Sigmoid colon (tissue), 7 donors: ENCODE data around the gene PIP4K2A. TPM values are rescaled to one million over a fixed set of nuclear protein-coding genes. Genes with fewer than 3 reads are reported as not detected.

ENCODE experiments used
- DNase-seq: peaks from one replicate; pipeline ENCODE4 v3.0.0-alpha.2; 2019
- H3K27ac ChIP-seq, 4 donors: fragments of 200-600 bp; sonication (generic); one replicate each; pipeline ENCODE4 v1.5.1; 2016 to 2019; ENCODE audit warnings: mild to moderate bottlenecking in 1 of 4
- H3K27me3 ChIP-seq, 3 donors: fragments of 200-600 bp; sonication (generic); one replicate each; pipeline ENCODE4 v1.5.1; 2019; ENCODE audit warnings: mild to moderate bottlenecking in 1 of 3
- H3K36me3 ChIP-seq, 4 donors: fragments of 200-600 bp; sonication (generic); one replicate each; pipeline ENCODE4 v1.5.1; 2016 to 2019
- H3K4me1 ChIP-seq, 4 donors: fragments of 200-600 bp; sonication (generic); one replicate each; pipeline ENCODE4 v1.5.1; 2017 to 2019
- H3K4me3 ChIP-seq, 4 donors: fragments of 200-600 bp; sonication (generic); one replicate each; pipeline ENCODE4 v1.5.1; 2017 to 2019; ENCODE audit warnings: mild to moderate bottlenecking in 2 of 4, moderate library complexity in 1 of 4
- H3K9me3 ChIP-seq, 4 donors: fragments of 200-600 bp in 3 of 4; sonication (generic) in 3 of 4; one replicate each; pipeline versions ENCODE4 v1.5.1 to v1.6.1; 2013 to 2019
- CTCF ChIP-seq, 4 experiments: fragments of 450-650 bp in 3 of 4; fragments of 200-600 bp in 1 of 4; IDR thresholded peaks; one replicate each; pipeline ENCODE4 v1.5.1; 2016 to 2019; ENCODE audit warnings: antibody characterized with exemption in 4 of 4, mild to moderate bottlenecking in 3 of 4, moderate library complexity in 2 of 4
- EP300 ChIP-seq, 4 donors: sonication (generic); formaldehyde crosslinking; IDR thresholded peaks; one replicate each; pipeline ENCODE4 v1.6.1; 2017; ENCODE audit warnings: antibody characterized with exemption in 4 of 4
- POLR2A ChIP-seq, 2 donors: fragments of 450-650 bp; IDR thresholded peaks; one replicate each; pipeline ENCODE4 v1.6.1; 2016; ENCODE audit warnings: antibody characterized with exemption in 2 of 2, mild to moderate bottlenecking in 2 of 2, moderate library complexity in 2 of 2
- POLR2AphosphoS5 ChIP-seq, 4 donors: sonication (generic); formaldehyde crosslinking; IDR thresholded peaks; one replicate each; pipeline ENCODE4 v1.6.1; 2017; ENCODE audit warnings: antibody characterized with exemption in 4 of 4
- WGBS, 2 donors: extraction: QIAGEN DNeasy Blood & Tissue Kit; methylation state at CpG; one replicate each; pipeline ENCODE4 v1.1.7; 2013; 5-methylcytosine and 5-hydroxymethylcytosine counted together
- intact Hi-C: fragments of 100-400 bp; cut with DNase I; formaldehyde crosslinking; loops from one replicate; pipeline ENCODE4 v1.15.1; 2023
- polyA plus RNA-seq, 3 donors: library from polyadenylated mRNA; stranded (reverse); fragments of 200-250 nt; gene quantifications; one replicate each; pipeline ENCODE4 v1.2.3, GENCODE V29; 2013
- total RNA-seq, 4 donors: library from RNA; depleted of rRNA; stranded (reverse); fragments of >200 nt; gene quantifications; one replicate each; pipeline ENCODE4 v1.1.0, GENCODE V29; 2016
- donor health status: healthy with polysubstance abuse.
- donor health status: Bipolar disorder and iron deficiency.
- donor health status: healthy.

PIP4K2A gene
- total and polyA plus RNA-seq, 7 donors: 7.2 to 23.2 (median 17.8) TPM

GRCh38 chr10:22641743-22642142, 72.6 kb downstream of the PIP4K2A start:
- DNase-seq: no peak
- Histone ChIP-seq H3K4me3 (no peak overlapping the region), H3K27ac (no peak overlapping the region), H3K36me3 (no peaks in the 10 kb centered on the region), H3K9me3 (no peaks in the 10 kb centered on the region), H3K4me1 (no peaks in the 10 kb centered on the region), H3K27me3 (no peaks in the 10 kb centered on the region)
- intact Hi-C loops: no loop called here
- 81 to 92% methylated on average over 5 of the region's 5 CpGs for WGBS, 2 donors
- TF ChIP-seq CTCF (IDR thresholded peaks at IDR 0.05): no peak
- TF ChIP-seq EP300 (IDR thresholded peaks at IDR 0.05): no peak
- no peak for TF ChIP-seq POLR2AphosphoS5 (IDR thresholded peaks at IDR 0.05)
- TF ChIP-seq POLR2A (IDR thresholded peaks at IDR 0.05): no peak

- Histone ChIP-seq H3K27ac (no peak overlapping the region), H3K9me3 (no peaks in the 10 kb centered on the region), H3K36me3 (no peaks in the 10 kb centered on the region), H3K27me3 (no peaks in the 10 kb centered on the region), H3K4me3 (no peak overlapping the region), H3K4me1 (no peaks in the 10 kb centered on the region)
- intact Hi-C loops: no loop called here
- TF ChIP-seq EP300 (IDR thresholded peaks at IDR 0.05) (no peak), POLR2AphosphoS5 (IDR thresholded peaks at IDR 0.05) (no peak), POLR2A (IDR thresholded peaks at IDR 0.05) (no peak), CTCF (IDR thresholded peaks at IDR 0.05) (no peak)
- DNase-seq: no peak
- 90 to 91% methylated on average over 6 of the region's 6 CpGs for WGBS, 2 donors
These were observed 74.0 kb downstream of the PIP4K2A start for GRCh38 chr10:22640359-22640758.

- intact Hi-C loops: no loop called here
- no peak for DNase-seq
- TF ChIP-seq POLR2A (IDR thresholded peaks at IDR 0.05): no peak
- no peak for TF ChIP-seq POLR2AphosphoS5 (IDR thresholded peaks at IDR 0.05)
- no peak for TF ChIP-seq EP300 (IDR thresholded peaks at IDR 0.05)
- no peak for TF ChIP-seq CTCF (IDR thresholded peaks at IDR 0.05)
- Histone ChIP-seq H3K27ac (no peak overlapping the region), H3K9me3 (no peaks in the 10 kb centered on the region), H3K27me3 (no peaks in the 10 kb centered on the region), H3K36me3 (no peaks in the 10 kb centered on the region), H3K4me3 (no peak overlapping the region), H3K4me1 (no peaks in the 10 kb centered on the region)
- 96 to 100% methylated on average over 1 of the region's 1 CpG for WGBS, 2 donors
These were observed 75.5 kb downstream of the PIP4K2A start for GRCh38 chr10:22638863-22639262.

GRCh38 chr10:22637491-22637890, 76.9 kb downstream of the PIP4K2A start:
- WGBS, 2 donors: 67 to 88% methylated on average over 4 of the region's 4 CpGs

More at GRCh38 chr10:22637491-22637890, 76.9 kb downstream of the PIP4K2A start:
- no peaks in the 10 kb centered on the region for H3K9me3 ChIP-seq
- intact Hi-C loops: no loop called here
- no peak overlapping the region for H3K27ac ChIP-seq
- H3K36me3 ChIP-seq: no peaks in the 10 kb centered on the region
- no peaks in the 10 kb centered on the region for H3K27me3 ChIP-seq
- H3K4me1 ChIP-seq: no peaks in the 10 kb centered on the region
- DNase-seq: no peak
- TF ChIP-seq EP300 (IDR thresholded peaks at IDR 0.05): no peak
- TF ChIP-seq CTCF (IDR thresholded peaks at IDR 0.05): no peak
- TF ChIP-seq POLR2AphosphoS5 (IDR thresholded peaks at IDR 0.05): no peak
- TF ChIP-seq POLR2A (IDR thresholded peaks at IDR 0.05): no peak
- H3K4me3 ChIP-seq: no peak overlapping the region
